ENCODE data around the gene RELT. TPM values are rescaled to one million over a fixed set of nuclear protein-coding genes. Genes with fewer than 3 reads are reported as not detected.

Gene RELT
- total and polyA plus RNA-seq, 9 of the 15 experiments (the other 6 are each of a cell fraction or from before 2014, with no cell fraction given), result 1.1 to 20.2 (median 7.4) TPM

DNA sequence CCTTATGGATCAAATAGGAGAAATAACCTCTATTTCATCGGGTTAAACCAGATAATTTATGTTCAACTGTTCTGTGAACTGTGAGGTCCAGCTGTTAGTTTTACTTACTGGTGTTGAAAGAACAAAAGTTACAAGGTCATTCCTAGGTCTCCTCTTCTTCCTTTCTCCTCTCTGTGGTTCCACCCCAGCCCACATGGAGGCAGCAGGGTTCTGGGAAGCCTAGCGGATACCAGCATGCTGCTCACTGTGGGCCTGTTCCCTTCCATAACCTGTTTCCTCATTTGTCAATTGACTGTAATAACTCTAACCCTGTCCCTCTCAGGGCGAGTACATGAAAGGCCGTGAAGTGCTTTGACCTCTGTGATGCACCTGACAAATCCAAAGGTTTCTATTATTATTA, 27.8 kb downstream of the RELT start (continued):
- TF ChIP-seq, protein P1, sequence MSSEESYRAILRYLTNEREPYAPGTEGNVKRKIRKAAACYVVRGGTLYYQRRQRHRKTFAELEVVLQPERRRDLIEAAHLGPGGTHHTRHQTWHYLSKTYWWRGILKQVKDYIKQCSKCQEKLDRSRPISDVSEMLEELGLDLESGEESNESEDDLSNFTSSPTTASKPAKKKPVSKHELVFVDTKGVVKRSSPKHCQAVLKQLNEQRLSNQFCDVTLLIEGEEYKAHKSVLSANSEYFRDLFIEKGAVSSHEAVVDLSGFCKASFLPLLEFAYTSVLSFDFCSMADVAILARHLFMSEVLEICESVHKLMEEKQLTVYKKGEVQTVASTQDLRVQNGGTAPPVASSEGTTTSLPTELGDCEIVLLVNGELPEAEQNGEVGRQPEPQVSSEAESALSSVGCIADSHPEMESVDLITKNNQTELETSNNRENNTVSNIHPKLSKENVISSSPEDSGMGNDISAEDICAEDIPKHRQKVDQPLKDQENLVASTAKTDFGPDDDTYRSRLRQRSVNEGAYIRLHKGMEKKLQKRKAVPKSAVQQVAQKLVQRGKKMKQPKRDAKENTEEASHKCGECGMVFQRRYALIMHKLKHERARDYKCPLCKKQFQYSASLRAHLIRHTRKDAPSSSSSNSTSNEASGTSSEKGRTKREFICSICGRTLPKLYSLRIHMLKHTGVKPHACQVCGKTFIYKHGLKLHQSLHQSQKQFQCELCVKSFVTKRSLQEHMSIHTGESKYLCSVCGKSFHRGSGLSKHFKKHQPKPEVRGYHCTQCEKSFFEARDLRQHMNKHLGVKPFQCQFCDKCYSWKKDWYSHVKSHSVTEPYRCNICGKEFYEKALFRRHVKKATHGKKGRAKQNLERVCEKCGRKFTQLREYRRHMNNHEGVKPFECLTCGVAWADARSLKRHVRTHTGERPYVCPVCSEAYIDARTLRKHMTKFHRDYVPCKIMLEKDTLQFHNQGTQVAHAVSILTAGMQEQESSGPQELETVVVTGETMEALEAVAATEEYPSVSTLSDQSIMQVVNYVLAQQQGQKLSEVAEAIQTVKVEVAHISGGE (CRISPR knock-in tag; IDR thresholded peaks at IDR 0.05), result no peak
- TF ChIP-seq NFIC (IDR thresholded peaks at IDR 0.05), result no peak
- TF ChIP-seq, protein P2, sequence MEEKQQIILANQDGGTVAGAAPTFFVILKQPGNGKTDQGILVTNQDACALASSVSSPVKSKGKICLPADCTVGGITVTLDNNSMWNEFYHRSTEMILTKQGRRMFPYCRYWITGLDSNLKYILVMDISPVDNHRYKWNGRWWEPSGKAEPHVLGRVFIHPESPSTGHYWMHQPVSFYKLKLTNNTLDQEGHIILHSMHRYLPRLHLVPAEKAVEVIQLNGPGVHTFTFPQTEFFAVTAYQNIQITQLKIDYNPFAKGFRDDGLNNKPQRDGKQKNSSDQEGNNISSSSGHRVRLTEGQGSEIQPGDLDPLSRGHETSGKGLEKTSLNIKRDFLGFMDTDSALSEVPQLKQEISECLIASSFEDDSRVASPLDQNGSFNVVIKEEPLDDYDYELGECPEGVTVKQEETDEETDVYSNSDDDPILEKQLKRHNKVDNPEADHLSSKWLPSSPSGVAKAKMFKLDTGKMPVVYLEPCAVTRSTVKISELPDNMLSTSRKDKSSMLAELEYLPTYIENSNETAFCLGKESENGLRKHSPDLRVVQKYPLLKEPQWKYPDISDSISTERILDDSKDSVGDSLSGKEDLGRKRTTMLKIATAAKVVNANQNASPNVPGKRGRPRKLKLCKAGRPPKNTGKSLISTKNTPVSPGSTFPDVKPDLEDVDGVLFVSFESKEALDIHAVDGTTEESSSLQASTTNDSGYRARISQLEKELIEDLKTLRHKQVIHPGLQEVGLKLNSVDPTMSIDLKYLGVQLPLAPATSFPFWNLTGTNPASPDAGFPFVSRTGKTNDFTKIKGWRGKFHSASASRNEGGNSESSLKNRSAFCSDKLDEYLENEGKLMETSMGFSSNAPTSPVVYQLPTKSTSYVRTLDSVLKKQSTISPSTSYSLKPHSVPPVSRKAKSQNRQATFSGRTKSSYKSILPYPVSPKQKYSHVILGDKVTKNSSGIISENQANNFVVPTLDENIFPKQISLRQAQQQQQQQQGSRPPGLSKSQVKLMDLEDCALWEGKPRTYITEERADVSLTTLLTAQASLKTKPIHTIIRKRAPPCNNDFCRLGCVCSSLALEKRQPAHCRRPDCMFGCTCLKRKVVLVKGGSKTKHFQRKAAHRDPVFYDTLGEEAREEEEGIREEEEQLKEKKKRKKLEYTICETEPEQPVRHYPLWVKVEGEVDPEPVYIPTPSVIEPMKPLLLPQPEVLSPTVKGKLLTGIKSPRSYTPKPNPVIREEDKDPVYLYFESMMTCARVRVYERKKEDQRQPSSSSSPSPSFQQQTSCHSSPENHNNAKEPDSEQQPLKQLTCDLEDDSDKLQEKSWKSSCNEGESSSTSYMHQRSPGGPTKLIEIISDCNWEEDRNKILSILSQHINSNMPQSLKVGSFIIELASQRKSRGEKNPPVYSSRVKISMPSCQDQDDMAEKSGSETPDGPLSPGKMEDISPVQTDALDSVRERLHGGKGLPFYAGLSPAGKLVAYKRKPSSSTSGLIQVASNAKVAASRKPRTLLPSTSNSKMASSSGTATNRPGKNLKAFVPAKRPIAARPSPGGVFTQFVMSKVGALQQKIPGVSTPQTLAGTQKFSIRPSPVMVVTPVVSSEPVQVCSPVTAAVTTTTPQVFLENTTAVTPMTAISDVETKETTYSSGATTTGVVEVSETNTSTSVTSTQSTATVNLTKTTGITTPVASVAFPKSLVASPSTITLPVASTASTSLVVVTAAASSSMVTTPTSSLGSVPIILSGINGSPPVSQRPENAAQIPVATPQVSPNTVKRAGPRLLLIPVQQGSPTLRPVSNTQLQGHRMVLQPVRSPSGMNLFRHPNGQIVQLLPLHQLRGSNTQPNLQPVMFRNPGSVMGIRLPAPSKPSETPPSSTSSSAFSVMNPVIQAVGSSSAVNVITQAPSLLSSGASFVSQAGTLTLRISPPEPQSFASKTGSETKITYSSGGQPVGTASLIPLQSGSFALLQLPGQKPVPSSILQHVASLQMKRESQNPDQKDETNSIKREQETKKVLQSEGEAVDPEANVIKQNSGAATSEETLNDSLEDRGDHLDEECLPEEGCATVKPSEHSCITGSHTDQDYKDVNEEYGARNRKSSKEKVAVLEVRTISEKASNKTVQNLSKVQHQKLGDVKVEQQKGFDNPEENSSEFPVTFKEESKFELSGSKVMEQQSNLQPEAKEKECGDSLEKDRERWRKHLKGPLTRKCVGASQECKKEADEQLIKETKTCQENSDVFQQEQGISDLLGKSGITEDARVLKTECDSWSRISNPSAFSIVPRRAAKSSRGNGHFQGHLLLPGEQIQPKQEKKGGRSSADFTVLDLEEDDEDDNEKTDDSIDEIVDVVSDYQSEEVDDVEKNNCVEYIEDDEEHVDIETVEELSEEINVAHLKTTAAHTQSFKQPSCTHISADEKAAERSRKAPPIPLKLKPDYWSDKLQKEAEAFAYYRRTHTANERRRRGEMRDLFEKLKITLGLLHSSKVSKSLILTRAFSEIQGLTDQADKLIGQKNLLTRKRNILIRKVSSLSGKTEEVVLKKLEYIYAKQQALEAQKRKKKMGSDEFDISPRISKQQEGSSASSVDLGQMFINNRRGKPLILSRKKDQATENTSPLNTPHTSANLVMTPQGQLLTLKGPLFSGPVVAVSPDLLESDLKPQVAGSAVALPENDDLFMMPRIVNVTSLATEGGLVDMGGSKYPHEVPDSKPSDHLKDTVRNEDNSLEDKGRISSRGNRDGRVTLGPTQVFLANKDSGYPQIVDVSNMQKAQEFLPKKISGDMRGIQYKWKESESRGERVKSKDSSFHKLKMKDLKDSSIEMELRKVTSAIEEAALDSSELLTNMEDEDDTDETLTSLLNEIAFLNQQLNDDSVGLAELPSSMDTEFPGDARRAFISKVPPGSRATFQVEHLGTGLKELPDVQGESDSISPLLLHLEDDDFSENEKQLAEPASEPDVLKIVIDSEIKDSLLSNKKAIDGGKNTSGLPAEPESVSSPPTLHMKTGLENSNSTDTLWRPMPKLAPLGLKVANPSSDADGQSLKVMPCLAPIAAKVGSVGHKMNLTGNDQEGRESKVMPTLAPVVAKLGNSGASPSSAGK (IDR thresholded peaks at IDR 0.05), result peak; percentile 21; the same call in 1 of the 2 replicates
- no peak for TF ChIP-seq NR1H2 (CRISPR knock-in tag; IDR thresholded peaks at IDR 0.05)
- no peak for TF ChIP-seq POLR3G (IDR thresholded peaks at IDR 0.05; ENCODE audit: extremely low read depth, insufficient read length, insufficient replicate concordance)
- no peak for TF ChIP-seq ZZZ3 (IDR thresholded peaks at IDR 0.05)
- no peak for TF ChIP-seq ZNF77 (CRISPR knock-in tag; IDR thresholded peaks at IDR 0.05)
- TF ChIP-seq ZBTB1 (CRISPR knock-in tag; IDR thresholded peaks at IDR 0.05; ENCODE audit: borderline replicate concordance, low read depth), result no peak
- TF ChIP-seq, protein P3, sequence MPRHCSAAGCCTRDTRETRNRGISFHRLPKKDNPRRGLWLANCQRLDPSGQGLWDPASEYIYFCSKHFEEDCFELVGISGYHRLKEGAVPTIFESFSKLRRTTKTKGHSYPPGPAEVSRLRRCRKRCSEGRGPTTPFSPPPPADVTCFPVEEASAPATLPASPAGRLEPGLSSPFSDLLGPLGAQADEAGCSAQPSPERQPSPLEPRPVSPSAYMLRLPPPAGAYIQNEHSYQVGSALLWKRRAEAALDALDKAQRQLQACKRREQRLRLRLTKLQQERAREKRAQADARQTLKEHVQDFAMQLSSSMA (CRISPR knock-in tag; IDR thresholded peaks at IDR 0.05), result no peak
- TF ChIP-seq MTA1 (IDR thresholded peaks at IDR 0.05; ENCODE audit: borderline replicate concordance), result no peak

All from K562 (cell line).